HUDEP-2 (cell line): ENCODE measurements around the gene CTU2.

Experiments
- DNase-seq, 76 experiments: peaks; one replicate each; lab custom pipeline; 2025; ENCODE audit not compliant: unreplicated experiment in 76 of 76; lab: John Stamatoyannopoulos, UW

CTU2 gene

DNA sequence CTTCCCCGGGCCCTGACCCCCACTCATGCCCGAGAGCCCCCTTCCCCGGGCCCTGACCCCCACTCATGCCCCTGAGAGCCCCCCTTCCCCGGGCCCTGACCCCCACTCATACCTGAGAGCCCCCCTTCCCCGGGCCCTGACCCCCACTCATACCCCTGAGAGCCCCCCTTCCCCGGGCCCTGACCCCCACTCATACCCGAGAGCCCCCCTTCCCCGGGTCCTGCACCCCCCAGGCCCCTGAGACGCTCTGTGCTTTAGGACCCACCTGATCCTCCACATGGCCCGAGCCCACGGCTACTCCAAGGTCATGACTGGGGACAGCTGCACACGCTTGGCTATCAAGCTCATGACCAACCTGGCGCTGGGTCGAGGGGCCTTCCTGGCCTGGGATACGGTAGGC lies 6.8 kb downstream of the CTU2 start:
- no peak for DNase-seq

- peak in 4 of 76 experiments; percentile 24 to 32 (median 28) for DNase-seq
Measured at GRCh38 chr16:88713568-88714419, 7.5 kb downstream of the CTU2 start.

DNA sequence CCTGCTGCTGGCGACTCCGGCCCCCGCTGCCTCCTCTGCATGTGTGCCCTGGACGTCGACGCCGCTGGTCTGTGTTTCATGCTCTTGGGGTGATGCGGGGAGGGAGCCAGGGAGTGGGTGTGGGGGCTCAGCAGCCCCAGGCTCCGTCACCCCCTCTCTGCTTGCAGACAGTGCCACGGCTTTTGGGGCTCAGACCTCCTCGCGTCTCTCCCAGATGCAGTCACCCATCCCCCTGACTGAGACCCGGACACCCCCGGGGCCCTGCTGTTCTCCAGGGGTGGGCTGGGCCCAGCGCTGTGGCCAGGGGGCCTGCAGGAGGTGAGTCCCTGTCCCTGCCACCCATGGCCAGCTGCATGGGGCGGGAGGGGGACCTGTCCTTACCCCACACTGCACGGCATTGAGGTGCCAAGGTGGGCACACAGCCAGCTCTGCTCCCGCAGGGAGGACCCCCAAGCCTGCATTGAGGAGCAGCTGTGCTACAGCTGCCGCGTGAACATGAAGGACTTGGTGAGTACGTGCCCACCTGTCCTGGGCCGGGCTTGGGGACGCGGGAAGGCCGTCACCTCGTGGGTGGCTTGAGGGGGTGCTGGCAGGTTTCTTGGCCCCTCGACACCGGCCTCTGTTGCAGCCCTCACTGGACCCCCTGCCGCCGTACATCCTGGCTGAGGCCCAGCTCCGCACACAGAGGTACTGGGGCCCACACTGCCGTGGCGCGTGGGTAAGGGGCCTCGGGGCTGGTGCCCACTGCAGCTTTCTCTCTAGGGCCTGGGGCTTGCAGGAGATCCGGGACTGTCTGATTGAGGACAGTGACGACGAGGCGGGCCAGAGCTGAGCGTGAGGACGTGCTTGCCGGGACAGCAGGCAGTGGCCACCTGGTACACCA lies 8.4 kb downstream of the CTU2 start:
- no peak for DNase-seq

- no peak for DNase-seq
Measured at GRCh38 chr16:88715312-88716190, 9.2 kb downstream of the CTU2 start.

DNA sequence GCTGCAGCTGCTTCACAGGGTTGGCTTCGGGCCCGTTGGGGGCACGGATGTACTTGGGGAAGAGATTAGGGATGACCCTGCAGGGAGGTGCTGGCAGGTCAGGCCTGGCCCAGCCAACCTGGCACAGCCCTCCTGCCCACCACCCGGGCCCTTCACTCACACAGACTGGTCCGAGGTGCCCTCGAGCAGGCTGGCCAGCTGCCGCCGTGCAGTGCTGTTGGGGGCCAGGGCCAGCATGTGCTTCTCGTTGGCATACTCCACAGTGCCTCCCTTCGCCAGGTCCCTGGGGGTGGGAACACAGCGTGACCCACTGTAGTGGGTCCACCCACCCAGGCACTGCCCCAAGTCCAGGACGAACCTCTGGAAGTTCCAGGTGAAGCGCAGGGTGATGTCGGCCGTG lies 9.9 kb downstream of the CTU2 start:
- DNase-seq: no peak

GRCh38 chr16:88716601-88717001 lies 10.3 kb downstream of the CTU2 start:
- no peak for DNase-seq

- no peak for DNase-seq
Measured at GRCh38 chr16:88718178-88718577, 11.9 kb downstream of the CTU2 start.

DNA sequence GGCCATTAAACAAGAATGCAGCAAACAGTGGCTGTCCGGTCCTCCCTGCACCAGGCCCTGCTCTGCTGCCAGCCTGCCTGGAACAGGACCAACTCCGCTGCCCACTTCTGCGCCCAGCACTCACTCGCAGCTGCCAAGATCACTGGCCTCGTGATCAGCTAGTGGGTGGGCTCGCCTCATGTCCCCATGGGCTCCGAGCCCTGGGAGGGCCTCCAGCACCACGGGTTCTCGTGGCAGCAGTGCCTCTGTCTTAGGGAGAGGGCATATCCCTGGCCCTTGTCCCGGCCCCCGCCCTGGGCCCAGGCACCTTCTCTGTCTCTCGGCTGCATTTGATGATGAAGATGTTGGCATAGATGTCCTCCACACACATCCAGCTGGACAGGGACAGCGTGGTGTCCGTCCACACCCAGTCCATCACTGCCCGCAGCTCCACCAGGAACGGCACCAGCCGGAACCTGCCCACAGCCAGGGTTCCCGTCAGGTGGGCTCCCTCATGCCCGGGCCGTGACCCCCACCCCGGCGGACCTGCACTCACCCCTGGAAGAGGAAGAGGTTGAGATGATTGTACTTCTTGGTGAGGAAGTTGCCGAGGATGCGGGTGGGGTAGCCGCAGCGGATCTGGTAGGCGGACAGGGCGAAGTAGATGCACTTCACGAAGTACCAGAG lies 13.1 kb downstream of the CTU2 start:
- DNase-seq: no peak

- no peak for DNase-seq
Measured at GRCh38 chr16:88719933-88720296, 13.6 kb downstream of the CTU2 start.

DNA sequence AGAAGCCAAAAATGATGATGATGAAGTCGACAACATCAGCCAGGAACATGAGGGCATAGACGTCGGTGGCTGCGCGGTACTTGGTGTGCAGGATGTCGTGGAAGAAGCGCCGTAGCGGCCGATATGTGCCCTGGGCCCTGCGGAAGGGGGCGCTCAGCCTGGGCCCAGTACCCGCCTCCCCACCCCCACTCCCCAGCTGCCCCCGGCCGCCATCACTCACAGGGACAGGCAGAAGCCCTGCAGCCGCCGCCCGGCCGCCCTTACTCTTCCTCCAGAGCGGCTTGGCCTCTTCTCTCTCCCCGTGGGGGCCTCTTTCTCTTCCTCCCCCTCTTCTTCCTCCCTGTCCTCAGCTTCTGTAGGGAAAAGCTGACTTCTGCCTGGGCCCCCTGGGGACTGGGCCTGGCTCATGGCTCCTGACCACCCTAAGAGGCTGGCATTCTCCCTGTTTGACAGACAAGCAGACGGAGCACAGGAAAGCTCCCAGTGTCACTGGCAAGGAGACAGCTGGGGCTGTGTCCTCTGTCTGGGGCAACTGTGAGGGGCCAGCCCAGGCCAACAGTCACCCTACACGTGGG lies 14.2 kb downstream of the CTU2 start:
- DNase-seq: no peak

- no peak for DNase-seq
Measured at GRCh38 chr16:88721236-88721635, 14.9 kb downstream of the CTU2 start.

DNA sequence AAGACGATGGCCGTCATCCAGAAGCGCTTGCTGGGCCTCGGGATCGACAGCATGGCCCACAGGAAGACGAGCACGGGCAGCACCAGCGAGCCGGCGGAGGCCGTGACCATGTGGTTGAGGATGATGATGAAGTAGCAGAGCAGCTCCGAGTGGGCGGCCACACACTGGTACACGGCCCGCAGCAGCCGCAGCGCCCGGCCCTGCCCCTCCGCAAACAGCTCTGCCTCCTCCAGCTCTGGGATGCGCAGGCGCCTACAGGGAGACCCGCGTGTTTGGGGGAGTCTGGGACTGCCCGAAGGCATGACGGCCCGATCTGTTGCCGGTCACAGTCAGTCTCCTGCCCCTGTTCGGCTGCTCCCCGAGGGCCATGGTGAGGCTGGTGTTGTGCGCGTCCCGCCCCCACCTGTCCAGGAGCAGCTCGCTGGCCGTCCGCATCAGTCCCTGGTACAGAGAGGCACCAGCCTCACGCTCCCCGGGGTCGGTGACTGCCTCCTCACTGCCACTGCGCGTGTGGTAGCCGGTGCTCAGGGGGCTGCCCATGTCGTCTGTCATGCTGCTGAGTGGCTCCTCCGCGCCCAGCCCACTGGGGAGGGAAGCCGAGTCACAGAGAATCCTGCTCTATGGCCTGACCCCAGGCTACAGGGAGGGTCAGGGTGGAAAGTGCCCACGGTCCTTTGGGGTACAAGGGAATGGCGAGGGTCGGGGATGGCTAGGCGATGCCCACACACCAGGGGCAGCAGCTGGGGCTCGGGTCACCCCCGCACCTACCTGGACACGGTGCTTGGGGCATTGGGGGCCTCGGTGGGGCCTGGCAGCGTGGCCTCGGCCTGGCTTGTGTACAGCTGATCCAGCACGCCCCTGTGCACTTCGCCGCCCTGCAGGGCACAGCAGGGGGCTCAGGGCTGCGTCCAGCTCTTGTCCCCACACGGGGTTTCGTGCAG lies 15.8 kb downstream of the CTU2 start:
- DNase-seq: no peak

DNA sequence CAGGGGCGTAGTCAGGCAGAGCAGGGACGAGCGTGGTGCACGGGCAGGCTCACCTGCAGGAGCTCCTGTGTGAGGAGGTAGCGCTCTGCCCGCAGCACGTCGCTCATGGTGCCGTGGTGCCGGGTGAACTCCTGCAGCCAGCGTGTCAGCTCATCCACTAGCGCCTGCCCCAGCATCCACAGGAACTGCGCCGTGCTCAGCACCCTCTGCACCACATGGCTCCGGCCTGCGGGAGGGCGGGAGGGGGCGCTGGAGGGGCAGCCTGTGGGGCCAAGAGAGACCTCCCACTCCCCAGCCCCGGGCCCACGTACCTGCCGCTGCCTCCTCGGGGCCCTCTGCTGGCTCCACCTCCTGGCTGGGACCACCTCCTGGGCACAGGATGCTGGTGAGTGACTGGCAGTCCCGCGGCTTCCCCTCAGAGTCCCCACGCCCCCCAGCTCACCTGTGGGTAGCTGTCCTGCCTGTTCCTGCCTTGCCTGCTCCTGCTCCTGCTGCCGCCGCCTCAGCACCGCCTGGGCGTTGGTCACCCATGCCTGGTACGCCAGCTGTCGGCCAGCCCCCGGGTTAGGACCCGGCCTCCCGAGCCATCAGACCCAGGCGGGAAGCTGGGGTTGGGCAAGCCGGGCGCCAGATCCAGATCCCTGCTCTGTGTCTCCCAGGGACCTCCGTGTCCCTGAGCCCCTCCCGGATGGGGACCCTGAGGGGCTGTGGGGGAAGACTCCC lies 16.6 kb downstream of the CTU2 start:
- no peak for DNase-seq

DNA sequence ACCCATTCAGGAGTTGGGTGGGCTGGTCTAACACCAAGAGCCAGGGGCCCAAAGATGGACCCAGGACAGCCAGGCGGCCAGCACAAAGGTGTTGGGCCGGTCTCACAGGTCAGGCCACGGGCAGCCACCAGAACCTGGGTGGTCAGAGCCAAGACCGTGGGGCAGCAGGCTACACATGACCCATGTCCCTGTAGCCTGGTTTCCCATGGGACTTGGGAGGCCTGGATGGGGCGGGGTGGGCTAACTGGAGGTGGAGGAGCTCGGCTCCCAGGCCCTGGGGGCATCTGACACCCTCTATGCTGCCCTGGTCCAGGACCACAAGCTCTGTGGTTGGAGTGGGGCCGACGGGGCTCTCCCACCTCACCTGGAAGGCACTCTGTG lies 17.2 kb downstream of the CTU2 start:
- DNase-seq: no peak

DNA sequence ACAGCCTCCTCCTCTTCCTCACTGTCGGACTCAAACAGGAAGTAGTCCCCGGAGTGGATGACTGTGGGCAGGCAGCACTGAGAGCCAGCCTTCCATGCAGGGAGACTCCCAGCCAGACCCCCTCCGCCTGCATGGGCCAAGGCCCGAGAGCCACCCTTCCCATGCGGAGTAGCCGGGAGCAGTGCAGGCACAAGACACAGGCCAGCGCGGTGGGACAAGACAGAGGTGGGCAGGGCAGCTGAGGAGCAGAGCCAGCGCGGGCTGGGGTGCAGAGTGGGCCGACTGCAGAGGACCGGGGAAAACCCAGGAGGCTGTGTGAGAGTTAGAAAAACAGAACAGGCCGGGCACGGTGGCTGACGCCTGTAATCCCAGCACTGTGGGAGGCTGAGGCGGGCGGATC lies 17.6 kb downstream of the CTU2 start:
- DNase-seq: no peak

DNA sequence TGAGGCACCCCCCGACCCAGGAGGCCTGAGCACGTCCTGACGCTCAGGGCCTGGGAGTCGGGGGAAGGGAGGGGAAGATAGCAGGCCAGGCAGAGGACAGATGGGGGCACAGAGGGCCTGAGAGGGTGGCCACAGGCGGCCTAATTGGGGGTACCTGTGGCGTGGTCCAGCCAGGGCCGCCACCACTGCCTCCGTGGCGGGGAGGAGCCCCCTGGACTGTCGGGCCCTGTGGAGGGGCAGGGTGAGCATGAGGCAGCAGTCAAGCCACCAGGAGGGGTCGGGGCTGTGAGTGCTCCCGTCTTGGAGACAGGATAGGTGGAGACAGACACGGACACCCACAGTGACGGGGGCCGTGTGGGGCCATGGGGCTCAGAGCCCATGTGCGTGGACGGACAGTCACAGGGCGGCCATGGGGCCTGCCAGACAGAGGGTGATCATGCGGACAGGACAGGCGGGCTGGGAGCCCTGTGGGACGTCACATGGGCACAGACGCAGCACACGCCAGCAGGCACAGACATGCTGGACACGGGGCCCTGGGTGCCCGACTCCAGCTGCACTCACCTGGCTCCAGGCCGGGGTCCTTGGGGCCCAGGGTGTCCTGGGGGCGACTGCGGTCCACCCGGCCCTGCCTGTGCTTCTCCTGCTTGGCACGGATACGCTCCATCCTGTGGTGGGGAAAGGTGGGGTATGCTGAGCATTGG lies 18.7 kb downstream of the CTU2 start:
- no peak for DNase-seq

DNA sequence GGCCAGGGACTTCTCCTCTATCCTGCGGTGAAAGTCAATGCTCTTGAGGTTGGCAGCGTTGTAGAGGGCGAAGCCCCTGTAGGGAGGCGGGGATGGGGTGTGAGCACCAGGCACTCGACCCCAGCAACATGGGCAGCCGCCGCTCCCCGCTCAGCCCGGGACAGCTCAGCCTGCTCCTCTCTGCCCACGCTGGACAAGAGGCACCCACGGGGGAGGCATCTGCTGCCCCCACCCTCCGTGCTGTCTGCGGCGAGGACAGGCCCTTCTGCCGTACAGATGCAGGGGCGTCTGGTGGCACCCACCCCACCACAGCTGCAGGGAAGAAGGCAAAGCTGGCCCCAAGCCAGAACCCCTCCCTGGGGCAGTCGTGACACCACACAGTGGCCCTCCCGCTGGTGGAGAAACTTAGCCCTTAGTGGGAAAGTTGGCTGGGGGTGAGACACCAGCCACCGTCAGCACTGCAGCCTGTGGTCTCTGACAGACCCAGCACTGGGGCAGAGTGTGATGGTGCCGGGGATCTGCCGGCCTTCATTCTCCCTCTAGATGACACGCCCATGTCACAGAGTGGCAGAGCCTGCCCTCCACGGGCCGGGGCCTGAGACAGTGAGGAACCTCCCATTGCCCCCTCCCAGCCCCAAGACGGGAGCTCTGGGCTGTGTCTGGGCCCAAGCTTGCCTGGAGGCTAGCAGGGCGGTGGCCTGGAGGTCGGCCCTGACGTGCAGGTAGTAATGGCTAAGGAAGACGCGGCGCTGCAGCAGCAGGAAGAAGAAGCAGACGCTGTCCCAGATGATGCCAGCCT lies 19.5 kb downstream of the CTU2 start:
- DNase-seq: no peak
